Measurements from ENCODE around the gene HCN2.

Gene HCN2

GRCh38 chr19:581399-582111 is 8.1 kb upstream of the HCN2 start:
- no peak overlapping the region for H3K23ac ChIP-seq (ENCODE audit: low read length in 2 of 2)
- peak overlapping the region in 1 of 2 experiments; percentile 10 for H2BK12ac ChIP-seq (ENCODE audit: low read length in 2 of 2)
- no peak overlapping the region for H2AFZ ChIP-seq (ENCODE audit: low read depth, low read length)
- no peak overlapping the region for H3K27ac ChIP-seq (ENCODE audit: low read length, poor library complexity, severe bottlenecking)
- peaks cover 28 to 81% of the 10 kb centered on the region in 2 experiments for H3K36me3 ChIP-seq (ENCODE audit: control insufficient read depth in 1 of 2, insufficient read depth in 2 of 2, low read depth in 1 of 2, low read length in 2 of 2)
- H2BK15ac ChIP-seq (ENCODE audit: low read depth, poor library complexity, severe bottlenecking), result peak overlapping the region; percentile 17
- H3K4me2 ChIP-seq (ENCODE audit: low read length, poor library complexity, severe bottlenecking), result no peak overlapping the region
- H4K91ac ChIP-seq (ENCODE audit: low read length), result peak overlapping the region; percentile 54
- 94% methylated on average over 40 of the region's 40 CpGs for WGBS
- H3K79me1 ChIP-seq (replicated peaks; ENCODE audit: low read length, poor library complexity, severe bottlenecking), result peaks cover 19% of the 10 kb centered on the region
- H3K18ac ChIP-seq (ENCODE audit: low read depth in 1 of 2, low read length in 2 of 2), result no peak overlapping the region
- H2BK120ac ChIP-seq (ENCODE audit: low read depth, low read length), result no peak overlapping the region
- no peak overlapping the region for H3K4ac ChIP-seq (ENCODE audit: low read depth in 1 of 2, low read length in 2 of 2)
- no peaks in the 10 kb centered on the region for H3K9me3 ChIP-seq (ENCODE audit: control insufficient read depth, low read length)
- H3K4me3 ChIP-seq (ENCODE audit: insufficient read depth in 1 of 2, low read depth in 1 of 2, low read length in 2 of 2), result no peak overlapping the region
- H4K8ac ChIP-seq (ENCODE audit: low read length), result peak overlapping the region; percentile 49
- peaks cover 78% of the 10 kb centered on the region for H3K4me1 ChIP-seq (ENCODE audit: control insufficient read depth, insufficient read depth, low read depth, low read length)
- peak overlapping the region; percentile 33 for H2AK5ac ChIP-seq (ENCODE audit: low read length, severe bottlenecking)
- no peak for DNase-seq
- H2BK5ac ChIP-seq (ENCODE audit: low read depth, low read length, poor library complexity, severe bottlenecking), result no peak overlapping the region
- H3K27me3 ChIP-seq (ENCODE audit: control insufficient read depth in 1 of 2, insufficient read depth in 1 of 2, low read length in 2 of 2), result no peaks in the 10 kb centered on the region
- no peak overlapping the region for H3K9ac ChIP-seq (ENCODE audit: low read length)
- no peak overlapping the region for H3K14ac ChIP-seq (ENCODE audit: low read length in 2 of 2)

DNA sequence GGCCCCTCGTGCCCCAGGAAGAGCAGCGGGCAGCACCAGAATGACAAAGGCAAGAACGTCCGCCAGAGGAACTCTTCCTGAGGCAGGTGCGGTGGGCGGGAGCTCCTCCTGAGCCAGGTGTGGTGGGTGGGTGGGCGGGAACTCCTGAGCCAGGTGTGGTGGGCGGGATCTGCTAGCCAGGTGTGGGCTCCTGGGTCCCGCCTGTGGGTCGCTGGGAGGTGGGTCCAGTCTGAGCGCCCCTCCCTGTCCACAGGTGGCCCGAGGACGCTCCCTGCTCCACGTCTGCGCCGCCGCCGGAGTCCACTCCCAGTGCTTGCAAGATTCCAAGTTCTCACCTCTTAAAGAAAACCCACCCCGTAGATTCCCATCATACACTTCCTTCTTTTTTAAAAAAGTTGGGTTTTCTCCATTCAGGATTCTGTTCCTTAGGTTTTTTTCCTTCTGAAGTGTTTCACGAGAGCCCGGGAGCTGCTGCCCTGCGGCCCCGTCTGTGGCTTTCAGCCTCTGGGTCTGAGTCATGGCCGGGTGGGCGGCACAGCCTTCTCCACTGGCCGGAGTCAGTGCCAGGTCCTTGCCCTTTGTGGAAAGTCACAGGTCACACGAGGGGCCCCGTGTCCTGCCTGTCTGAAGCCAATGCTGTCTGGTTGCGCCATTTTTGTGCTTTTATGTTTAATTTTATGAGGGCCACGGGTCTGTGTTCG is 7.0 kb upstream of the HCN2 start:
- no peak overlapping the region for H3K4me2 ChIP-seq (ENCODE audit: low read length, poor library complexity, severe bottlenecking)
- H3K23ac ChIP-seq (ENCODE audit: low read length in 2 of 2), result no peak overlapping the region
- no peak overlapping the region for H2AK5ac ChIP-seq (ENCODE audit: low read length, severe bottlenecking)
- H4K91ac ChIP-seq (ENCODE audit: low read length), result no peak overlapping the region
- peak; percentile 72 for DNase-seq
- no peaks in the 10 kb centered on the region for H3K9me3 ChIP-seq (ENCODE audit: control insufficient read depth, low read length)
- H4K8ac ChIP-seq (ENCODE audit: low read length), result no peak overlapping the region
- no peak overlapping the region for H3K4me3 ChIP-seq (ENCODE audit: insufficient read depth in 1 of 2, low read depth in 1 of 2, low read length in 2 of 2)
- H3K9ac ChIP-seq (ENCODE audit: low read length), result no peak overlapping the region
- no peak overlapping the region for H2BK12ac ChIP-seq (ENCODE audit: low read length in 2 of 2)
- H2BK120ac ChIP-seq (ENCODE audit: low read depth, low read length), result no peak overlapping the region
- H3K36me3 ChIP-seq (ENCODE audit: control insufficient read depth in 1 of 2, insufficient read depth in 2 of 2, low read depth in 1 of 2, low read length in 2 of 2), result peaks cover 28 to 70% of the 10 kb centered on the region in 2 experiments
- H3K4ac ChIP-seq (ENCODE audit: low read depth in 1 of 2, low read length in 2 of 2), result no peak overlapping the region
- WGBS, result 83% methylated on average over 29 of the region's 31 CpGs
- peaks cover 71% of the 10 kb centered on the region for H3K4me1 ChIP-seq (ENCODE audit: control insufficient read depth, insufficient read depth, low read depth, low read length)
- no peak overlapping the region for H3K18ac ChIP-seq (ENCODE audit: low read depth in 1 of 2, low read length in 2 of 2)
- H3K14ac ChIP-seq (ENCODE audit: low read length in 2 of 2), result no peak overlapping the region
- no peak overlapping the region for H2BK5ac ChIP-seq (ENCODE audit: low read depth, low read length, poor library complexity, severe bottlenecking)
- peaks cover 19% of the 10 kb centered on the region for H3K79me1 ChIP-seq (replicated peaks; ENCODE audit: low read length, poor library complexity, severe bottlenecking)
- no peak overlapping the region for H2BK15ac ChIP-seq (ENCODE audit: low read depth, poor library complexity, severe bottlenecking)
- no peaks in the 10 kb centered on the region for H3K27me3 ChIP-seq (ENCODE audit: control insufficient read depth in 1 of 2, insufficient read depth in 1 of 2, low read length in 2 of 2)
- no peak overlapping the region for H3K27ac ChIP-seq (ENCODE audit: low read length, poor library complexity, severe bottlenecking)
- H2AFZ ChIP-seq (ENCODE audit: low read depth, low read length), result no peak overlapping the region

- no peak overlapping the region for H2BK15ac ChIP-seq (ENCODE audit: low read depth, poor library complexity, severe bottlenecking)
- H3K27ac ChIP-seq (ENCODE audit: low read length, poor library complexity, severe bottlenecking), result no peak overlapping the region
- no peak overlapping the region for H3K4me3 ChIP-seq (ENCODE audit: insufficient read depth in 1 of 2, low read depth in 1 of 2, low read length in 2 of 2)
- H3K14ac ChIP-seq (ENCODE audit: low read length in 2 of 2), result no peak overlapping the region
- H3K9me3 ChIP-seq (ENCODE audit: control insufficient read depth, low read length), result no peaks in the 10 kb centered on the region
- H2AFZ ChIP-seq (ENCODE audit: low read depth, low read length), result no peak overlapping the region
- H3K9ac ChIP-seq (ENCODE audit: low read length), result no peak overlapping the region
- H3K36me3 ChIP-seq (ENCODE audit: control insufficient read depth in 1 of 2, insufficient read depth in 2 of 2, low read depth in 1 of 2, low read length in 2 of 2), result peaks cover 28 to 63% of the 10 kb centered on the region in 2 experiments
- H3K4me2 ChIP-seq (ENCODE audit: low read length, poor library complexity, severe bottlenecking), result no peak overlapping the region
- H4K91ac ChIP-seq (ENCODE audit: low read length), result no peak overlapping the region
- H3K4ac ChIP-seq (ENCODE audit: low read depth in 1 of 2, low read length in 2 of 2), result peak overlapping the region in 1 of 2 experiments; percentile 24
- H4K8ac ChIP-seq (ENCODE audit: low read length), result no peak overlapping the region
- no peak overlapping the region for H2BK5ac ChIP-seq (ENCODE audit: low read depth, low read length, poor library complexity, severe bottlenecking)
- 96% methylated on average over 27 of the region's 27 CpGs for WGBS
- no peak overlapping the region for H3K23ac ChIP-seq (ENCODE audit: low read length in 2 of 2)
- no peak overlapping the region for H2AK5ac ChIP-seq (ENCODE audit: low read length, severe bottlenecking)
- no peak overlapping the region for H2BK120ac ChIP-seq (ENCODE audit: low read depth, low read length)
- DNase-seq, result no peak
- H3K4me1 ChIP-seq (ENCODE audit: control insufficient read depth, insufficient read depth, low read depth, low read length), result peaks cover 73% of the 10 kb centered on the region
- no peak overlapping the region for H2BK12ac ChIP-seq (ENCODE audit: low read length in 2 of 2)
- H3K27me3 ChIP-seq (ENCODE audit: control insufficient read depth in 1 of 2, insufficient read depth in 1 of 2, low read length in 2 of 2), result peaks cover 0 to 3% of the 10 kb centered on the region in 2 experiments
- H3K79me1 ChIP-seq (replicated peaks; ENCODE audit: low read length, poor library complexity, severe bottlenecking), result peaks cover 19% of the 10 kb centered on the region
- no peak overlapping the region for H3K18ac ChIP-seq (ENCODE audit: low read depth in 1 of 2, low read length in 2 of 2)
Observed at GRCh38 chr19:583198-583967, 6.3 kb upstream of the HCN2 start.

- H3K18ac ChIP-seq (ENCODE audit: low read depth in 1 of 2, low read length in 2 of 2), result peak overlapping the region in 1 of 2 experiments; percentile 26
- no peak overlapping the region for H2BK15ac ChIP-seq (ENCODE audit: low read depth, poor library complexity, severe bottlenecking)
- H3K4ac ChIP-seq (ENCODE audit: low read depth in 1 of 2, low read length in 2 of 2), result peak overlapping the region in 1 of 2 experiments; percentile 24
- H2AFZ ChIP-seq (ENCODE audit: low read depth, low read length), result no peak overlapping the region
- no peak overlapping the region for H2BK12ac ChIP-seq (ENCODE audit: low read length in 2 of 2)
- no peak overlapping the region for H4K8ac ChIP-seq (ENCODE audit: low read length)
- H2AK5ac ChIP-seq (ENCODE audit: low read length, severe bottlenecking), result peak overlapping the region; percentile 50
- H3K9ac ChIP-seq (ENCODE audit: low read length), result no peak overlapping the region
- peaks cover 4 to 9% of the 10 kb centered on the region in 2 experiments for H3K27me3 ChIP-seq (ENCODE audit: control insufficient read depth in 1 of 2, insufficient read depth in 1 of 2, low read length in 2 of 2)
- H3K14ac ChIP-seq (ENCODE audit: low read length in 2 of 2), result no peak overlapping the region
- no peak overlapping the region for H2BK5ac ChIP-seq (ENCODE audit: low read depth, low read length, poor library complexity, severe bottlenecking)
- no peaks in the 10 kb centered on the region for H3K9me3 ChIP-seq (ENCODE audit: control insufficient read depth, low read length)
- no peak overlapping the region for H2BK120ac ChIP-seq (ENCODE audit: low read depth, low read length)
- H3K27ac ChIP-seq (ENCODE audit: low read length, poor library complexity, severe bottlenecking), result no peak overlapping the region
- 88% methylated on average over 5 of the region's 5 CpGs for WGBS
- peaks cover 19% of the 10 kb centered on the region for H3K79me1 ChIP-seq (replicated peaks; ENCODE audit: low read length, poor library complexity, severe bottlenecking)
- no peak overlapping the region for H3K4me3 ChIP-seq (ENCODE audit: insufficient read depth in 1 of 2, low read depth in 1 of 2, low read length in 2 of 2)
- DNase-seq, result no peak
- H3K4me2 ChIP-seq (ENCODE audit: low read length, poor library complexity, severe bottlenecking), result no peak overlapping the region
- peaks cover 28 to 65% of the 10 kb centered on the region in 2 experiments for H3K36me3 ChIP-seq (ENCODE audit: control insufficient read depth in 1 of 2, insufficient read depth in 2 of 2, low read depth in 1 of 2, low read length in 2 of 2)
- H3K4me1 ChIP-seq (ENCODE audit: control insufficient read depth, insufficient read depth, low read depth, low read length), result peaks cover 76% of the 10 kb centered on the region
- no peak overlapping the region for H4K91ac ChIP-seq (ENCODE audit: low read length)
- no peak overlapping the region for H3K23ac ChIP-seq (ENCODE audit: low read length in 2 of 2)
Observed at GRCh38 chr19:583968-584239, 5.8 kb upstream of the HCN2 start.

Measured in mesenchymal stem cell (in vitro differentiated cells and primary cell).